GM12875 (cell line): ENCODE data around the gene CCDC192.

Source experiments
- H3K4me3 ChIP-seq: one replicate; pipeline ENCODE4 v1.5.1; 2011; ENCODE audit warnings: low read depth, low read length, control low read depth
- TF ChIP-seq, protein P1 (sequence below): IDR thresholded peaks from 2 replicates; pipeline ENCODE4 v1.5.1; 2011; ENCODE audit warnings: low read depth, mild to moderate bottlenecking, control low read depth, inconsistent platforms, low read length, moderate library complexity, borderline replicate concordance; ENCODE audit not compliant: insufficient read depth

Gene CCDC192

DNA sequence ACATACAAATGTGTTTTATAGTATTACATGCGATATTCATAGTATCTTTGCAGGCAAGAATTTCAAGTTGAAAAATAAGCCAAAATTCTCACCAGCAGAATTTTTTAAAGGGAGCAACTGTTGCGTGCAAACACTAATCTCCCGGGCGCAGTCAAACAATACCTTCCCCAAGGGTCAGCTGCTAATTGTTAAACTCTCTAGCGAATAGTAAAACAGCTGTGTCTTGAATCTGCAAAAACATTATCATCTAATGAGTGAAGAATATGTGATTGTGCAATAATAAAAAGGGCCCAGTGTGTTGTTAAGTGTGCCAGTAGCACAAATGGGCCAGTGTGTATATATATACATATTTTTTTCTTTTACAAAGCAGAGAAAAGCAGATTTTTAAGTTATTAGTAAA lies 131.4 kb downstream of the CCDC192 start:
- TF ChIP-seq, protein P1, sequence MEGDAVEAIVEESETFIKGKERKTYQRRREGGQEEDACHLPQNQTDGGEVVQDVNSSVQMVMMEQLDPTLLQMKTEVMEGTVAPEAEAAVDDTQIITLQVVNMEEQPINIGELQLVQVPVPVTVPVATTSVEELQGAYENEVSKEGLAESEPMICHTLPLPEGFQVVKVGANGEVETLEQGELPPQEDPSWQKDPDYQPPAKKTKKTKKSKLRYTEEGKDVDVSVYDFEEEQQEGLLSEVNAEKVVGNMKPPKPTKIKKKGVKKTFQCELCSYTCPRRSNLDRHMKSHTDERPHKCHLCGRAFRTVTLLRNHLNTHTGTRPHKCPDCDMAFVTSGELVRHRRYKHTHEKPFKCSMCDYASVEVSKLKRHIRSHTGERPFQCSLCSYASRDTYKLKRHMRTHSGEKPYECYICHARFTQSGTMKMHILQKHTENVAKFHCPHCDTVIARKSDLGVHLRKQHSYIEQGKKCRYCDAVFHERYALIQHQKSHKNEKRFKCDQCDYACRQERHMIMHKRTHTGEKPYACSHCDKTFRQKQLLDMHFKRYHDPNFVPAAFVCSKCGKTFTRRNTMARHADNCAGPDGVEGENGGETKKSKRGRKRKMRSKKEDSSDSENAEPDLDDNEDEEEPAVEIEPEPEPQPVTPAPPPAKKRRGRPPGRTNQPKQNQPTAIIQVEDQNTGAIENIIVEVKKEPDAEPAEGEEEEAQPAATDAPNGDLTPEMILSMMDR: no peak
- no peak overlapping the region for H3K4me3 ChIP-seq

DNA sequence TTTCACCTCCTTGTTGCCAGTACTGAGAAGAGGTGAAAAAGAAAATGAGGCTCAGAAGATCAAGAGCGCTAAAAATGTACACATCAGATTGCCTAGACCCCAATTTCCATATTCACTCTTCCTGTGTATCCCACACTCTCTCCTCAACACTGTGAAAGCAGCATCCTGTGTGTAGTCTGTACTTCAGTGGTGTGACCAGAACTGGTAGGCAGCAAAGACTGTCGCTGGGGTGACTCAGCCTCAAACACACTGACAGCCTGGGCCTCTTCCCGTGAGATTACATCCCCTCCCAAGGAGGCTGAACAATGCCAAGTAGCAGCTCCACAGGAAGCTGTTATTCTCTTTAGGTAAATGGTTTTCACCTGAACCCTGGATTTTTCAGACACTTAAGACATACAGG lies 135.5 kb downstream of the CCDC192 start:
- H3K4me3 ChIP-seq: no peak overlapping the region
- TF ChIP-seq, protein P1: no peak

DNA sequence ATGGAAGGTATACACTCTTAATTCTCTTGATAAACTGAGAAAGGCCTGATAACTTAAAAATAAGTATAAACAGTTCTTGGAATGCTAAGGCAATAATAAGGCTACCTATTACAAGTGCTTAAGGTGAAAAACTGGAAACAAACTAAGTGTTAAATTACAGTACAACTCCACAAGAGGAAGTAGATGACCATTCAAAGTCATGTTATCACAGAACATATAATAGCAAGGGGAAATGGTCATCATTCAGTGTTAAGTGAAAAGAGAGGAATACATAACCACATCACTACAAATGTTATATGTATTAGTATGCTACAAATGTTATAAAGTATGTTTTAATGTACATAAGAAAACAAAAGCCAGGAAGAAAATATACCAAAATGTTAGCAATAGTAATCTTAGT lies 135.9 kb downstream of the CCDC192 start:
- TF ChIP-seq, protein P1: no peak
- H3K4me3 ChIP-seq: no peak overlapping the region

DNA sequence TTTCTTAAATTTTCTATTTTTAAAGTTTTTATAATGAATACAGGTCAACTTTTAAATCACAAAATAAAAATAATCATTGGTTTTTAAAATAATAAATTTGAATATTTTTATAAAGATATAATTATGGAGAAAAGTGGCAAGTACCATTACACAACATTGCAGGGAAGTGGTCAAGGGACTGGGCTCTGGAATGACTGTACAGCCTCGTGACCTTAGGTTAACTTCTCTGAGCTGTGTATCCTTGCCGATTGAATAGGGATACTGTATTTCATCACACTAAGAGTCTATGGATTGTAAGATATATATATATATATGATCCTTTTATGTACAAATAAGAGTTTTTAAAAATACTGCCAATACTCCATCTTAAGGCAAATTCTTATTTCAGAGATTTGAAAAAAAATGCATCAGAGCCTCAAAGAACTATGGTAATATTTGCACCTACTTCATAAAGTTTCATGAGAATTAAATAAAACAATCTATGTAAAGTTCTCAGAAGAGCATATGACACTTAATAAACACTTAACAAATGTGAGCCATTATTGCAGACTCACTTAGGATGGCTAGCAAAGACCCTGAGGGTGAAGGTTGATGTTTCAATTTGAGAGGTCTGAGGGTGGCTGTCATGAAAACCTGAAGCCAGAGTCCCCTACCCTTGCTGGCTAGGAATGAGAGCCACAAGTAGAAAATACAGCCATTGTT lies 136.5 kb downstream of the CCDC192 start:
- TF ChIP-seq, protein P1: no peak
- no peak overlapping the region for H3K4me3 ChIP-seq

DNA sequence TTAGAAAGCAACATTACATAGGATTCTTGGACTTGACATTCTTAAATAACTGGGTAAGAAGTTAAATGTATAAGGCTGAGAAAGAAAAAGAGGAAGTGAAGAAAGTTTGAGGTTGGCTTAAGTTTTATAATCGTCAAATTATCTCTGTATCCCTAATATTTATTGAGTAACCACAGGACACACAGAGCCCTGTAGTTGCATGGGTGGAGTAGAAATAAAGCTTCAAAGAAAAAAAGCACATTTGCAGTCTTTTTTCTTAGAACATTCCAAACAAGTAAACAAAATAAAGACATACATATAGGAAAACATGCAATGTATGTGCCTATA lies 137.0 kb downstream of the CCDC192 start:
- TF ChIP-seq, protein P1: no peak
- H3K4me3 ChIP-seq: no peak overlapping the region

DNA sequence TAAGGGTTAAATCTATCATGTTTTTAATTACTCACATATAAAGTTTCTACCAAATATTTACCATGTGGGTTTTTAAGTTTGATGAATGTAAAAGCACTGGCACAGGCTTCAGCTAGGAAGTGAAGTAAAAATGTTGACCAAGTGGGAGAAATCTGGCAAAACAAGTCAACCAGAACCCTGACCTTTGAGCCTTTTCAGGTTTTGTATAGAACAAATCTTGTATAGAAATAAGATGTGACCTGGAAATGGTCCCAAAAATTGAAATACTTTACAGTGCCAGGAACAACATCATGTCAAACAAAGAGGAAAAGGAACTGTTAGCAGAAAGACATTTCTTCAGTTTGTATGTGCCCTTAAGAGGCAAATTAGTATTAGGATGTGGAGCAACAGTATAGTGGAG lies 137.6 kb downstream of the CCDC192 start:
- TF ChIP-seq, protein P1: no peak
- H3K4me3 ChIP-seq: no peak overlapping the region

DNA sequence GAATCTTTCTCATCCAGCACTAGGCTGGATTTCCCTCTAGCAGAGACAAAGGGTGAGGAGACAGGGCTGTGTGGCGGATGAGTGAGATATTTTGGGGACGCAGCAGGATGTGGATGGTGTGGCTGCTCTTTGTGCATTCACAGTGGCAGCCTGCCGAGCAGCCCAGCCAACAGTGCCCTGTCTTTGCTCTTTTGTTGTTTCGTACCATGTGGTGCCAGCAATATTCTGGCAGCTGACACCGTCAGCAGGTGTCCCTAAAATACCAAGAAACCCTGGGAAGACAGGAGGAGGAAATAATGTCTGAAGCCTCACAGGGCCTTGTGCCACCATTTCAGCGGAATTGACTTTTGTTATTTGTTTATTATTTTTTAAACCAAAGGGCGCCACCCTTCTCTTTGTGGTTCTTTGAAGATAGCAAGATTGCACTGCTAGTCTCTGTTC lies 141.4 kb downstream of the CCDC192 start:
- H3K4me3 ChIP-seq: no peak overlapping the region
- TF ChIP-seq, protein P1: no peak
